DND-41 (cell line): ENCODE results near the gene ILK.

ENCODE experiments used
- EZH2 ChIP-seq: IDR thresholded peaks from 3 replicates; pipeline ENCODE4 v1.6.1; 2012; ENCODE audit warnings: borderline replicate concordance, low read depth, mild to moderate bottlenecking, moderate library complexity, low read length, inconsistent platforms; ENCODE audit not compliant: severe bottlenecking
- TF ChIP-seq, protein P1 (sequence below): IDR thresholded peaks from 2 replicates; pipeline ENCODE4 v1.5.1; 2012; ENCODE audit warnings: borderline replicate concordance, low read length, moderate library complexity, mild to moderate bottlenecking; ENCODE audit not compliant: poor library complexity, severe bottlenecking; ENCODE audit errors: extremely low read depth

DNA sequence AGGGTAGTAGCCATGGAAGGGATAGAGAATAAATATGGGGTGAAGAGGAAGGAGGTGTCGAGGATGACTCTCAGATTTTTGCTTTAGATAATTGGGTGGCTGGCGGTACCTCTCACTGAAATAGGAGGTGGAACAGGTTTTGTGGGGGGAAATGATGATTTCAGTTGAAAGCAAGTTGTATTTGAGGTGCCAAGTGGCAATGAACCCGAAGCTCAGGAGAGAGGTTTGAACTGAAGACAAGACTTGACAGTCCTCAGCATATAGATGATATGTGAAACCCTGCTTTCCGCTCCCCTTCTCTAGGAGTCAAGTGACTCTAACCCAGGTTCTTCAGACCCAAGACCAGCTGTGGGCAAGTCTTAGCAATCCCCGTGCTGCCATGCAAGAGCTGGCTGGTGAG lies 33.9 kb upstream of the ILK start:
- TF ChIP-seq EZH2, result no peak
- TF ChIP-seq, protein P1, sequence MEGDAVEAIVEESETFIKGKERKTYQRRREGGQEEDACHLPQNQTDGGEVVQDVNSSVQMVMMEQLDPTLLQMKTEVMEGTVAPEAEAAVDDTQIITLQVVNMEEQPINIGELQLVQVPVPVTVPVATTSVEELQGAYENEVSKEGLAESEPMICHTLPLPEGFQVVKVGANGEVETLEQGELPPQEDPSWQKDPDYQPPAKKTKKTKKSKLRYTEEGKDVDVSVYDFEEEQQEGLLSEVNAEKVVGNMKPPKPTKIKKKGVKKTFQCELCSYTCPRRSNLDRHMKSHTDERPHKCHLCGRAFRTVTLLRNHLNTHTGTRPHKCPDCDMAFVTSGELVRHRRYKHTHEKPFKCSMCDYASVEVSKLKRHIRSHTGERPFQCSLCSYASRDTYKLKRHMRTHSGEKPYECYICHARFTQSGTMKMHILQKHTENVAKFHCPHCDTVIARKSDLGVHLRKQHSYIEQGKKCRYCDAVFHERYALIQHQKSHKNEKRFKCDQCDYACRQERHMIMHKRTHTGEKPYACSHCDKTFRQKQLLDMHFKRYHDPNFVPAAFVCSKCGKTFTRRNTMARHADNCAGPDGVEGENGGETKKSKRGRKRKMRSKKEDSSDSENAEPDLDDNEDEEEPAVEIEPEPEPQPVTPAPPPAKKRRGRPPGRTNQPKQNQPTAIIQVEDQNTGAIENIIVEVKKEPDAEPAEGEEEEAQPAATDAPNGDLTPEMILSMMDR, result no peak
